Activated CD4-positive, alpha-beta memory T cell treated with anti-CD3 and anti-CD28 coated beads, Interleukin-2, amount 10 ng/mL, durations not matched to agents 7 days and 5 days (primary cell): ENCODE measurements around the gene ELFN1. TPM values are rescaled to one million over a fixed set of nuclear protein-coding genes. Genes with fewer than 3 reads are reported as not detected.

Source experiments
- CTCF ChIA-PET: fragments of 350-600 bp; sonication (Branson Sonifier 250); formaldehyde crosslinking; loops from one replicate; lab custom pipeline; 2021; ENCODE audit warnings: antibody characterized with exemption, inconsistent platforms; lab: Charles Lee
- POLR2A ChIA-PET: fragments of 350-600 bp; sonication (Branson Sonifier 250); formaldehyde crosslinking; loops from one replicate; lab custom pipeline; 2021; ENCODE audit warnings: antibody characterized with exemption; lab: Charles Lee
- DNase-seq: peaks from one replicate; pipeline ENCODE4 v3.0.0-alpha.2; 2020
- H3K27ac Mint-ChIP-seq: one replicate; pipeline ENCODE4 v1.8.0; 2021; ENCODE audit warnings: mild to moderate bottlenecking, mixed read lengths
- H3K27me3 Mint-ChIP-seq: one replicate; pipeline ENCODE4 v1.8.0; 2021; ENCODE audit warnings: mixed read lengths
- H3K36me3 Mint-ChIP-seq: one replicate; pipeline ENCODE4 v1.8.0; 2021; ENCODE audit warnings: low read depth, mixed read lengths
- H3K4me1 Mint-ChIP-seq: one replicate; pipeline ENCODE4 v1.8.0; 2021; ENCODE audit warnings: mixed read lengths
- H3K4me3 Mint-ChIP-seq: one replicate; pipeline ENCODE4 v1.8.0; 2021; ENCODE audit warnings: mild to moderate bottlenecking, mixed read lengths
- H3K9me3 Mint-ChIP-seq: one replicate; pipeline ENCODE4 v1.8.0; 2021; ENCODE audit warnings: mixed read lengths
- total RNA-seq, 2 experiments: library from RNA; stranded (reverse); gene quantifications; one replicate each; pipeline ENCODE4 v1.2.3, GENCODE V29; 2021

ELFN1 gene
- total RNA-seq, 2 experiments from 2014 or later, result 0.08 TPM; not detected in 1

- Mint-ChIP-seq H3K36me3 (no peaks in the 10 kb centered on the region), H3K4me3 (peak overlapping the region; percentile 13), H3K27me3 (peaks cover 2% of the 10 kb centered on the region), H3K9me3 (no peaks in the 10 kb centered on the region), H3K4me1 (peaks cover 27% of the 10 kb centered on the region), H3K27ac (peak overlapping the region; percentile 66)
- ChIA-PET POLR2A (interaction anchor here (1.3 kb wide), 1 partner anchor 11 kb away, joined by 3 read pairs; no protein-coding TSS in a partner anchor), CTCF (no interaction called here)
- peak; percentile 50 for DNase-seq
Measured at GRCh38 chr7:1741751-1742554, 71.9 kb downstream of the ELFN1 start.

- Mint-ChIP-seq H3K27me3 (peaks cover 2% of the 10 kb centered on the region), H3K4me1 (peaks cover 27% of the 10 kb centered on the region), H3K9me3 (no peaks in the 10 kb centered on the region), H3K27ac (peak overlapping the region; percentile 56), H3K4me3 (peak overlapping the region; percentile 50), H3K36me3 (no peaks in the 10 kb centered on the region)
- DNase-seq, result peak; percentile 29
- ChIA-PET POLR2A (interaction anchor here (1.3 kb wide), 1 partner anchor 10 kb away, joined by 3 read pairs; no protein-coding TSS in a partner anchor), CTCF (no interaction called here)
Measured at GRCh38 chr7:1742555-1743303, 72.7 kb downstream of the ELFN1 start.

GRCh38 chr7:1743481-1744230, 73.6 kb downstream of the ELFN1 start:
- CTCF ChIA-PET, result no interaction called here
- H3K4me3 Mint-ChIP-seq, result no peak overlapping the region
- no peak for DNase-seq
- no peaks in the 10 kb centered on the region for H3K36me3 Mint-ChIP-seq
- H3K27me3 Mint-ChIP-seq, result peaks cover 2% of the 10 kb centered on the region
- H3K9me3 Mint-ChIP-seq, result no peaks in the 10 kb centered on the region
- no peak overlapping the region for H3K27ac Mint-ChIP-seq
- H3K4me1 Mint-ChIP-seq, result peaks cover 23% of the 10 kb centered on the region
- POLR2A ChIA-PET, result no interaction called here

GRCh38 chr7:1744296-1745017, 74.4 kb downstream of the ELFN1 start:
- no peak overlapping the region for H3K4me3 Mint-ChIP-seq
- ChIA-PET POLR2A (no interaction called here), CTCF (no interaction called here)
- H3K36me3 Mint-ChIP-seq, result no peaks in the 10 kb centered on the region
- H3K27me3 Mint-ChIP-seq, result peaks cover 2% of the 10 kb centered on the region
- H3K27ac Mint-ChIP-seq, result no peak overlapping the region
- peaks cover 19% of the 10 kb centered on the region for H3K4me1 Mint-ChIP-seq
- DNase-seq, result no peak
- H3K9me3 Mint-ChIP-seq, result no peaks in the 10 kb centered on the region

- Mint-ChIP-seq H3K27ac (no peak overlapping the region), H3K4me3 (no peak overlapping the region), H3K36me3 (no peaks in the 10 kb centered on the region), H3K27me3 (peaks cover 2% of the 10 kb centered on the region), H3K4me1 (peaks cover 19% of the 10 kb centered on the region), H3K9me3 (no peaks in the 10 kb centered on the region)
- ChIA-PET CTCF (no interaction called here), POLR2A (no interaction called here)
- no peak for DNase-seq
Measured at GRCh38 chr7:1745018-1745532, 75.0 kb downstream of the ELFN1 start.

GRCh38 chr7:1745576-1746490, 75.8 kb downstream of the ELFN1 start:
- DNase-seq, result no peak
- Mint-ChIP-seq H3K27me3 (peaks cover 2% of the 10 kb centered on the region), H3K36me3 (no peaks in the 10 kb centered on the region), H3K27ac (no peak overlapping the region), H3K9me3 (no peaks in the 10 kb centered on the region), H3K4me3 (no peak overlapping the region), H3K4me1 (peaks cover 19% of the 10 kb centered on the region)
- ChIA-PET POLR2A (no interaction called here), CTCF (no interaction called here)

- no peak overlapping the region for H3K27ac Mint-ChIP-seq
- no peak overlapping the region for H3K4me3 Mint-ChIP-seq
- peaks cover 2% of the 10 kb centered on the region for H3K27me3 Mint-ChIP-seq
- H3K36me3 Mint-ChIP-seq, result no peaks in the 10 kb centered on the region
- POLR2A ChIA-PET, result no interaction called here
- no peak for DNase-seq
- CTCF ChIA-PET, result no interaction called here
- no peaks in the 10 kb centered on the region for H3K9me3 Mint-ChIP-seq
- H3K4me1 Mint-ChIP-seq, result peaks cover 16% of the 10 kb centered on the region
Measured at GRCh38 chr7:1746491-1746975, 76.5 kb downstream of the ELFN1 start.

- Mint-ChIP-seq H3K4me1 (peaks cover 10% of the 10 kb centered on the region), H3K27me3 (peaks cover 2% of the 10 kb centered on the region), H3K4me3 (no peak overlapping the region), H3K27ac (no peak overlapping the region), H3K9me3 (no peaks in the 10 kb centered on the region), H3K36me3 (no peaks in the 10 kb centered on the region)
- DNase-seq, result no peak
- POLR2A ChIA-PET, result no interaction called here
- CTCF ChIA-PET, result no interaction called here
Measured at GRCh38 chr7:1747004-1747801, 77.1 kb downstream of the ELFN1 start.

- Mint-ChIP-seq H3K9me3 (no peaks in the 10 kb centered on the region), H3K4me3 (no peak overlapping the region), H3K4me1 (peaks cover 2% of the 10 kb centered on the region), H3K36me3 (no peaks in the 10 kb centered on the region), H3K27ac (no peak overlapping the region), H3K27me3 (peaks cover 2% of the 10 kb centered on the region)
- POLR2A ChIA-PET, result no interaction called here
- no peak for DNase-seq
- CTCF ChIA-PET, result no interaction called here
Measured at GRCh38 chr7:1748076-1748838, 78.2 kb downstream of the ELFN1 start.

GRCh38 chr7:1748839-1749173, 78.7 kb downstream of the ELFN1 start:
- no peak for DNase-seq
- H3K36me3 Mint-ChIP-seq, result no peaks in the 10 kb centered on the region
- H3K27me3 Mint-ChIP-seq, result peaks cover 2% of the 10 kb centered on the region
- POLR2A ChIA-PET, result no interaction called here
- H3K27ac Mint-ChIP-seq, result no peak overlapping the region
- H3K4me3 Mint-ChIP-seq, result no peak overlapping the region
- CTCF ChIA-PET, result no interaction called here
- H3K4me1 Mint-ChIP-seq, result peaks cover 4% of the 10 kb centered on the region
- no peaks in the 10 kb centered on the region for H3K9me3 Mint-ChIP-seq
